DOHH2 (cell line): Measurements from ENCODE around the gene SEL1L3.
A peak's percentile ranks its signal among the peaks of the same experiment; 100 is the strongest.

ENCODE experiments used
- H3F3A ChIP-seq: fragments of 200-600 bp; sonication (generic), shearing (Covaris generic); 2 replicates; pipeline ENCODE4 v1.6.0; 2016; ENCODE audit warnings: antibody characterized with exemption, mild to moderate bottlenecking; ENCODE audit not compliant: control insufficient read depth, insufficient read depth
- H3K27ac ChIP-seq: fragments of 200-600 bp; sonication (generic); 2 replicates; pipeline ENCODE4 v1.5.1; 2014; ENCODE audit warnings: low read depth, mild to moderate bottlenecking, low read length, moderate library complexity
- H3K27me3 ChIP-seq: fragments of 200-600 bp; sonication (generic); 2 replicates; pipeline ENCODE4 v1.6.1; 2014; ENCODE audit warnings: mild to moderate bottlenecking, low read length, mixed read lengths; ENCODE audit not compliant: control insufficient read depth
- H3K36me3 ChIP-seq: fragments of 200-600 bp; sonication (generic); 2 replicates; pipeline ENCODE4 v1.6.1; 2014; ENCODE audit warnings: mild to moderate bottlenecking, low read length, moderate library complexity, mixed read lengths; ENCODE audit not compliant: control insufficient read depth
- H3K4me1 ChIP-seq: fragments of 200-600 bp; sonication (generic); 2 replicates; pipeline ENCODE4 v1.6.1; 2014; ENCODE audit warnings: mild to moderate bottlenecking, low read length, mixed read lengths; ENCODE audit not compliant: control insufficient read depth
- H3K4me2 ChIP-seq: fragments of 200-600 bp; sonication (generic); 2 replicates; pipeline ENCODE4 v1.6.0; 2014; ENCODE audit warnings: mild to moderate bottlenecking, low read length, moderate library complexity
- H3K4me3 ChIP-seq: fragments of 200-600 bp; sonication (generic); 2 replicates; pipeline ENCODE4 v1.5.1; 2014; ENCODE audit warnings: mild to moderate bottlenecking, low read length, mixed read lengths
- H3K79me2 ChIP-seq: fragments of 200-600 bp; sonication (generic); 2 replicates; pipeline ENCODE4 v1.6.1; 2014; ENCODE audit warnings: mild to moderate bottlenecking, low read length, mixed read lengths; ENCODE audit not compliant: control insufficient read depth
- H3K9me2 ChIP-seq: fragments of 200-600 bp; sonication (generic); replicated peaks from 2 replicates; pipeline ENCODE4 v1.6.1; 2014; ENCODE audit warnings: mild to moderate bottlenecking, low read length, mixed read lengths; ENCODE audit not compliant: control insufficient read depth
- H3K9me3 ChIP-seq: fragments of 200-600 bp; sonication (generic); 2 replicates; pipeline ENCODE4 v1.6.1; 2014; ENCODE audit warnings: antibody characterized with exemption, low read length, mixed read lengths; ENCODE audit not compliant: control insufficient read depth, insufficient read depth
- H4K20me1 ChIP-seq: fragments of 200-600 bp; sonication (generic); 2 replicates; pipeline ENCODE4 v1.6.0; 2014; ENCODE audit warnings: low read depth, mild to moderate bottlenecking, antibody characterized with exemption, low read length, moderate library complexity; ENCODE audit not compliant: control insufficient read depth, insufficient read depth
- CTCF ChIP-seq: fragments of 200-600 bp; sonication (generic); IDR thresholded peaks from one replicate; pipeline ENCODE4 v1.5.1; 2014; ENCODE audit warnings: antibody characterized with exemption, mild to moderate bottlenecking, low read depth, low read length; ENCODE audit not compliant: poor library complexity, severe bottlenecking
- EZH2phosphoT487 ChIP-seq: fragments of 200-600 bp; sonication (generic); IDR thresholded peaks from 2 replicates; pipeline ENCODE4 v1.6.1; 2017; ENCODE audit warnings: borderline replicate concordance, mild to moderate bottlenecking, antibody characterized with exemption, low read length, moderate library complexity, mixed read lengths

Gene SEL1L3

GRCh38 chr4:25767877-25768725 lies 94.7 kb downstream of the SEL1L3 start:
- no peaks in the 10 kb centered on the region for H3K4me1 ChIP-seq
- H3K4me3 ChIP-seq: no peak overlapping the region
- H3K79me2 ChIP-seq: no peaks in the 10 kb centered on the region
- H3K36me3 ChIP-seq: peaks cover 90% of the 10 kb centered on the region
- no peak overlapping the region for H3K27ac ChIP-seq
- peaks cover 26% of the 10 kb centered on the region; the same call in 1 of the 2 replicates for H3F3A ChIP-seq
- no peak overlapping the region for H3K4me2 ChIP-seq
- no peaks in the 10 kb centered on the region for H3K9me3 ChIP-seq
- H3K9me2 ChIP-seq: no peaks in the 10 kb centered on the region
- no peaks in the 10 kb centered on the region for H3K27me3 ChIP-seq
- no peak for TF ChIP-seq EZH2phosphoT487
- peak; percentile 48 for TF ChIP-seq CTCF
- H4K20me1 ChIP-seq: no peaks in the 10 kb centered on the region

- H3K79me2 ChIP-seq: no peaks in the 10 kb centered on the region
- H3K27ac ChIP-seq: no peak overlapping the region
- H3K9me2 ChIP-seq: no peaks in the 10 kb centered on the region
- H3F3A ChIP-seq: peaks cover 24% of the 10 kb centered on the region
- H3K9me3 ChIP-seq: no peaks in the 10 kb centered on the region
- no peaks in the 10 kb centered on the region for H3K27me3 ChIP-seq
- H3K36me3 ChIP-seq: peaks cover 97% of the 10 kb centered on the region
- TF ChIP-seq CTCF (no peak), EZH2phosphoT487 (no peak)
- H3K4me2 ChIP-seq: no peak overlapping the region
- no peaks in the 10 kb centered on the region for H3K4me1 ChIP-seq
- no peaks in the 10 kb centered on the region for H4K20me1 ChIP-seq
- H3K4me3 ChIP-seq: no peak overlapping the region
These were observed 102.2 kb downstream of the SEL1L3 start for GRCh38 chr4:25760518-25761157.

GRCh38 chr4:25760048-25760447 lies 102.7 kb downstream of the SEL1L3 start:
- H3K9me2 ChIP-seq: no peaks in the 10 kb centered on the region
- TF ChIP-seq EZH2phosphoT487 (no peak), CTCF (no peak)
- H3K27me3 ChIP-seq: no peaks in the 10 kb centered on the region
- no peaks in the 10 kb centered on the region for H3K9me3 ChIP-seq
- peaks cover 97% of the 10 kb centered on the region for H3K36me3 ChIP-seq
- H3K4me3 ChIP-seq: no peak overlapping the region
- no peak overlapping the region for H3K27ac ChIP-seq
- no peaks in the 10 kb centered on the region for H3K79me2 ChIP-seq
- no peak overlapping the region for H3K4me2 ChIP-seq
- no peaks in the 10 kb centered on the region for H4K20me1 ChIP-seq
- no peaks in the 10 kb centered on the region for H3K4me1 ChIP-seq
- H3F3A ChIP-seq: peaks cover 24% of the 10 kb centered on the region
